Stomach (tissue), 9 donors: ENCODE data around the gene PCNP. TPM values are rescaled to one million over a fixed set of nuclear protein-coding genes. Genes with fewer than 3 reads are reported as not detected.

Source experiments
- DNase-seq, 2 donors: peaks; one replicate each; pipeline versions ENCODE4 v3.0.0 to v3.0.0-alpha.2; 2013 to 2019
- H3K27ac ChIP-seq, 5 donors: fragments of 200-600 bp in 4 of 5; sonication (generic) in 4 of 5; one replicate each; pipeline ENCODE4 v1.5.1; 2013 to 2019; ENCODE audit warnings: mild to moderate bottlenecking in 1 of 5, moderate library complexity in 1 of 5
- H3K27me3 ChIP-seq, 3 donors: fragments of 200-600 bp; sonication (generic); one replicate each; pipeline ENCODE4 v1.5.1; 2017 to 2019; ENCODE audit warnings: mixed run types in 1 of 3
- H3K36me3 ChIP-seq, 4 donors: fragments of 200-600 bp; sonication (generic); 1 replicate in 3 of 4; 2 replicates in 1 of 4; pipeline ENCODE4 v1.5.1; 2016 to 2019
- H3K4me1 ChIP-seq, 4 donors: fragments of 200-600 bp; sonication (generic); one replicate each; pipeline ENCODE4 v1.5.1; 2016 to 2019
- H3K4me3 ChIP-seq, 4 donors: fragments of 200-600 bp; sonication (generic) in 3 of 4; one replicate each; pipeline ENCODE4 v1.5.1; 2016 to 2019; ENCODE audit warnings: mild to moderate bottlenecking in 1 of 4
- H3K9me3 ChIP-seq, 4 donors: fragments of 200-600 bp; sonication (generic); one replicate each; pipeline ENCODE4 v1.5.1; 2016 to 2019
- CTCF ChIP-seq, 7 experiments: fragments of 450-650 bp in 4 of 7; fragments of 200-600 bp in 3 of 7; sonication (generic) in 3 of 7; IDR thresholded peaks; one replicate each; pipeline ENCODE4 v1.5.1; 2016 to 2019; ENCODE audit warnings: antibody characterized with exemption in 7 of 7, control low read depth in 2 of 7, mild to moderate bottlenecking in 1 of 7
- EP300 ChIP-seq: sonication (generic); formaldehyde crosslinking; IDR thresholded peaks from one replicate; pipeline ENCODE4 v1.6.1; 2017; ENCODE audit warnings: antibody characterized with exemption
- POLR2A ChIP-seq, 4 donors: fragments of 450-650 bp; IDR thresholded peaks; one replicate each; pipeline ENCODE4 v1.6.1; 2016; ENCODE audit warnings: antibody characterized with exemption in 4 of 4, control low read depth in 2 of 4, mild to moderate bottlenecking in 1 of 4, moderate library complexity in 1 of 4
- POLR2AphosphoS5 ChIP-seq, 3 donors: sonication (generic); formaldehyde crosslinking; IDR thresholded peaks; one replicate each; pipeline ENCODE4 v1.6.1; 2016; ENCODE audit warnings: antibody characterized with exemption in 3 of 3
- WGBS, 5 donors: extraction: QIAGEN DNeasy Blood & Tissue Kit in 3 of 5; methylation state at CpG; one replicate each; pipeline versions ENCODE4 v1.1.5 to v1.1.7; 2013 to 2018; 5-methylcytosine and 5-hydroxymethylcytosine counted together
- intact Hi-C: fragments of 100-400 bp; cut with DNase I; formaldehyde crosslinking; loops from one replicate; pipeline ENCODE4 v1.15.1; 2023; ENCODE audit warnings: low total_unique reads
- polyA plus RNA-seq, 3 donors: library from polyadenylated mRNA; stranded (reverse); fragments of 200-250 nt; gene quantifications; one replicate each; pipeline ENCODE4 v1.2.3, GENCODE V29; 2013
- total RNA-seq, 5 donors: library from RNA; depleted of rRNA; stranded (reverse); fragments of >200 nt; gene quantifications; one replicate each; pipeline versions ENCODE4 v1.1.0 to v1.2.3, GENCODE V29; 2014 to 2016
- donor health status: healthy with polysubstance abuse.
- donor health status: Bipolar disorder and iron deficiency.
- donor health status: healthy.

Gene PCNP
- total and polyA plus RNA-seq, 8 donors, result 21.7 to 163 (median 87.4) TPM

GRCh38 chr3:101632586-101632985 is 58.6 kb downstream of the PCNP start:
- DNase-seq, result no peak
- Histone ChIP-seq H3K27me3 (no peaks in the 10 kb centered on the region), H3K27ac (no peak overlapping the region), H3K4me1 (peaks cover 0 to 6% (median 0%) of the 10 kb centered on the region in 4 donors), H3K36me3 (no peaks in the 10 kb centered on the region), H3K4me3 (no peak overlapping the region), H3K9me3 (no peaks in the 10 kb centered on the region)
- TF ChIP-seq EP300 (no peak), POLR2A (IDR thresholded peaks at IDR 0.05) (no peak), POLR2AphosphoS5 (IDR thresholded peaks at IDR 0.05) (no peak), CTCF (IDR thresholded peaks at IDR 0.05) (no peak)
- 56 to 73% (median 67%) methylated on average over 11 of the region's 11 CpGs for WGBS, 5 donors
- intact Hi-C loops, result no loop called here

GRCh38 chr3:101633186-101633585 is 59.2 kb downstream of the PCNP start:
- no peak for DNase-seq
- WGBS, 5 donors, result 84 to 92% (median 90%) methylated on average over 10 of the region's 10 CpGs
- intact Hi-C loops, result no loop called here
- Histone ChIP-seq H3K9me3 (no peaks in the 10 kb centered on the region), H3K36me3 (no peaks in the 10 kb centered on the region), H3K27ac (no peak overlapping the region), H3K27me3 (no peaks in the 10 kb centered on the region), H3K4me1 (peaks cover 0 to 6% (median 0%) of the 10 kb centered on the region in 4 donors), H3K4me3 (no peak overlapping the region)
- no peak for TF ChIP-seq EP300
- no peak for TF ChIP-seq CTCF (IDR thresholded peaks at IDR 0.05)
- TF ChIP-seq POLR2A (IDR thresholded peaks at IDR 0.05), result no peak
- no peak for TF ChIP-seq POLR2AphosphoS5 (IDR thresholded peaks at IDR 0.05)

- 73 to 86% (median 82%) methylated on average over 9 of the region's 9 CpGs for WGBS, 5 donors
- DNase-seq, result no peak
- Histone ChIP-seq H3K9me3 (no peaks in the 10 kb centered on the region), H3K4me1 (peaks cover 0 to 6% (median 0%) of the 10 kb centered on the region in 4 donors), H3K27ac (no peak overlapping the region), H3K27me3 (no peaks in the 10 kb centered on the region), H3K4me3 (no peak overlapping the region), H3K36me3 (no peaks in the 10 kb centered on the region)
- TF ChIP-seq POLR2AphosphoS5 (IDR thresholded peaks at IDR 0.05) (no peak), POLR2A (IDR thresholded peaks at IDR 0.05) (no peak), EP300 (no peak), CTCF (IDR thresholded peaks at IDR 0.05) (no peak)
- intact Hi-C loops, result no loop called here
Measured at GRCh38 chr3:101634591-101635196, 60.7 kb downstream of the PCNP start.

GRCh38 chr3:101635345-101635744 is 61.4 kb downstream of the PCNP start:
- WGBS, 5 donors, result 84 to 88% (median 85%) methylated on average over 9 of the region's 9 CpGs
- no peak for DNase-seq
- H3K27ac ChIP-seq, result no peak overlapping the region
- H3K4me1 ChIP-seq, result peaks cover 0 to 6% (median 0%) of the 10 kb centered on the region in 4 donors
- H3K36me3 ChIP-seq, result no peaks in the 10 kb centered on the region
- no peaks in the 10 kb centered on the region for H3K27me3 ChIP-seq
- TF ChIP-seq CTCF (IDR thresholded peaks at IDR 0.05) (no peak), EP300 (no peak), POLR2AphosphoS5 (IDR thresholded peaks at IDR 0.05) (no peak)
- H3K4me3 ChIP-seq, result no peak overlapping the region
- intact Hi-C loops, result no loop called here
- no peaks in the 10 kb centered on the region for H3K9me3 ChIP-seq
